Activated CD4-positive, alpha-beta T cell treated with anti-CD3 and anti-CD28 coated beads, Interleukin-2, amount 50 U/mL, for 4 hours (primary cell): ENCODE results near the gene EMP1.

Experiments
- DNase-seq, 2 experiments: peaks; one replicate each; pipeline ENCODE4 v3.0.0-alpha.2; 2020

The EMP1 gene

DNA sequence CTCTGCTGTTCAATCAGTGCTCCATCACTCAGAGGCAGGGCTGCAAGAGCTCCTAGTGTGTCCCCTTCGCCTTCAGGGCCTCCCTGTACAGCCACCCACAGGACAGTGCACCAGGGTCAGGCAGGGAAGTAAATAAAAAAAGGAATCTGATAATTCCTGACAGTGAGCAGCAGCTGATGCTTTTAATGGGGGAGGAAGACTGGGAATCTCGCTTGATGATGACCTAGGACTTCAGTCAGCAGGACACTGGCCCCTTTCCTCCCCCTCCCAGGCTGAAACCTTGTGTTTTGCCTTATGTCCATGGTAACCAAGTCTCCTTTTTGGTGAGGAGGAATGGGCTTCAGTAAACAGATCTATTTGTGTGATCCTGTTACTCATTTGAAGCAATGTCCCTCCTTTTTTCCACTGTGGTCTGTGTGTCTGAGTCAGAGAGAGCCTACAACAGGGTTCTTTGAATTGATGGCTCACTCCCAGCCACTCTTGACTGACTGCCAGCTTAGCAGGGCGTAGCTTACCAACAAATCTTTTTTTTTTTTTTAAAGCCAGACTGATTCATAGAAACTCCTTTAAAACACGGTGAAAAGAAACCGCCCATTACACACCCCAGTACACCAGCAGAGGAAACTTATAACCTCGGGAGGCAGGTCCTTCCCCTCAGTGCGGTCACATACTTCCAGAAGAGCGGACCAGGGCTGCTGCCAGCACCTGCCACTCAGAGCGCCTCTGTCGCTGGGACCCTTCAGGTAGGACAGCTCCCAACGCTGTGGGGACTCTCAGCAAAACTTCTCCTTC is at the start of gene EMP1:
Gene EMP1 (plus strand): TSS at position 597 of the 792 bp plus-strand sequence. CDS start 14,785 bp downstream, outside the sequence.
- DNase-seq = peak; percentile 75 to 81

DNA sequence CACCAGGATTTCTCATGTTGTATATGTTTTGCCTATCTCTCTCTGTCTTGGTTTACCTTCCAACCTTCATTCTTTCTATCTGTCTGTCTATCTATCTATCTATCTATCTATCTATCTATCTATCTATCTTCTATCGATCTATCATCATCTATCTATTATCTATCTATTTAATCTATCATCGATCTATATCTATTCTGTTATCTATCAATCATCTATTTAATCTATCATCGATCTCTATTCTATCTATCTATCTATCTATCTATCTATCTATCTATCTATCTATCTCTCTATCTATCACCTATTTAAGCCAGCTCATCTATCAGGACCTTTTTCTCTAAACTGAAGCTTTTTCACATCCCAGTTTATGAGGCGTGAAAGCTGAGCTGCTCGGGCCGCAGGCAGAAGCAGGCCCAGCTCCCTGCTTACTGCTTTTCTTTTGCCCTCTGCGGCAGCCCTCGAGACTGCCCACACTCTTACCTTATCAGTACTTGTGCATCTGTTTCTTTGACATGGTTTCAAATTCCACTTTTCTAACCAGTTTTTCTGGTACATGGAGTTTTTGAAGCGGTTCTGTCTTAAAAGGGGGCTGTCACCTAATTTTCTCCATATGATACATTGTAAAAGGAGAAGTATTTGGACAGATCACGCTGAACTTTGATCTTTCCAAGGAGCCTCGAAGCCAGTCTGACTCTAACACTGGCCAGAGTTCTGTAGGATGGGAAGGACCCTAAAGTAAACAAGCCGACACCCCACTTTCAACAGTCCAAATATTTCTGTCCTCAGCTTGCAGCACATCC is 48.6 kb upstream of the EMP1 start:
- DNase-seq = no peak

DNA sequence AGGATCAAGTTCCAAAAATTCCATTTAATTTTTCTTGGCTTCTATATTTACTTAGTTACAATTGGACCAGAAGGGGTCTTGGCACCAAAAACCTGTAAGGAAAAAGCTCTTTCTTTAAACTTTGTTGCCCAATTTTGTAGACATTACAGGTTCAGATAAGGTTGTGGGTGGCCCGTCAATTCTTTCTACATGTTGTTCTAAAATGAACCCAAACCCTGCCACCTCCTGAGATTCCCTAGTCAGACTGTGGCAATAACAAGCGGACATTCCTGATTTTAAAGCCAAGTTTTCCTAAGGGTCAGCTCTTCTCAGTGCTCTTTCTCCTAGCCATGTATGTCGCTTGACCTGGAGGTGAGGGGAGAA is 48.1 kb upstream of the EMP1 start:
- no peak for DNase-seq

- DNase-seq = no peak
Observed at GRCh38 chr12:13149411-13149810, 47.1 kb upstream of the EMP1 start.

- no peak for DNase-seq
Observed at GRCh38 chr12:13152281-13152680, 44.2 kb upstream of the EMP1 start.

DNA sequence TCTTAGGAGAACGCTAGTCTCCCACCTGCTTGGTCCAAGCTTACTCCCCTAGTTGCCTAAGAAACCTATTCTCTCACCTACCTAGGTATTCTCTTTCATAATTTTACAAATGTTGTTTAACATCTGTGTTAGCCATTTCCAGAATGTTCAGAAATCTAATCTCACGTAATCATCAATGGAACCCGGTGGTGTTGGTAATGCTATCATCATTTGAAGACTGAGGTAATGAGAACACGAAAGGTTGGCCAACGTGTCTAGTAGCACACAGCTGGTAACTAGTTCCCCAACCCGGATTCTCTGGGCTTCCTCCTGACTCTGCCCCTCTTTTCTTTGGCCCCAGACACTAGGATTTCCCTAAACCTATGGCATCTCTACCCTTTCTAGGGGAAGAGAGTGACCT is 43.8 kb upstream of the EMP1 start:
- no peak for DNase-seq

DNA sequence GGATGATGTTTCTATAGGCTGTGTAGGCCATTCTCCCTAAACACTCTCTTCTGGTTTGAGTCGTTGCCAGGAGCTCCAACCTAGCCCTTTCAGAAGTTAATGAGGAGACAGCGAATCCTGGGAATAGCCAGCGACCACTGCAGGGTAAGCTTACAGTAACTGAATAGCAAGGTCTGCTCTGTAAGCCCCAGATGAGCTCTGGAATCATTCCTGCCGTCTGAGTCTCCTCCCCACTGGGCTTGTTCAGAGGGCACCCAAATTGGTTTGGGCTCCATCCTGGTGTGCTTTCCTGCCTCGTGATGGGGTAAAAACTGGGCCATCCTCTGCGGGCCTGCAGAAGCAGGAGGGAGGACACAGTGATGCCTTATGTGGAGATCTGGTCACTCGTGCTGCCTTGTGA is 43.3 kb upstream of the EMP1 start:
- no peak for DNase-seq

GRCh38 chr12:13154027-13154538 is 42.4 kb upstream of the EMP1 start:
- no peak for DNase-seq

- no peak for DNase-seq
Observed at GRCh38 chr12:13154831-13155230, 41.7 kb upstream of the EMP1 start.

DNA sequence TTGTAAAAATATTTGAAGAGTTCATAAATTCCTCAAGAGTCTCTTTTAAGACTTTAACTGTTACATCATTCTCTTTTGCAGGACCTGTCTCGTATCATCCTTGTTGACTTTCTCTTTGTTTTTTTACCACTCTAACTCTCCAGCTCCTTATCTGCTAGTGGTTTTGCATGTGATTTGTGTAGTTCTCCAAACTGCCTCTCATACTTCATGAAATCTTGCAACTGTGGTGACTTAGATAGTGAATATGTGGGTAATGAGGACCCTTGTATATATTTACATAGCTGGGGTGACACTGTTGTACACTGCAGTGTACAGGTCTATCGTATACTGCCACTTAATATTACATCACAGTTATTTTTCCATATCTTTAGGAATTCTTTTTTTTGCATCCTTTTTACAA is 40.2 kb upstream of the EMP1 start:
- DNase-seq = no peak

DNA sequence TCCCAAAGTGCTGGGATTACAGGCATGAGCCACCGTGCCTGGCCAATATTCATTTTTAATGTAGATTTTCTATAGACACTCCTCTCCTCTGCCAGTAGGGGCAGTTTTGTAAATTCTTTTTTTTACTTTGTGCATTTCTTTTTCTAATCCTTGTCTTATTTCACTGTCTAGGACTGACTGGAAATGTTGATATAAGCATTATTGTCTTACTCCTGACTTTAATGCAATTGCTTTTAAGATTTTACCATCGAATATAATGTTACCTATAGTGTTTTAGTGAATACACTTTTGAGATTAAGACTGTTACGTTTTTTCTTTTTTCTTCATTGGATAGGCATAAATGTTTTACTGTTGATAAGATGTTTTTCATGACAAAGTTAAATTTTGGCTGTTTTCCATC is 35.4 kb upstream of the EMP1 start:
- no peak for DNase-seq

DNA sequence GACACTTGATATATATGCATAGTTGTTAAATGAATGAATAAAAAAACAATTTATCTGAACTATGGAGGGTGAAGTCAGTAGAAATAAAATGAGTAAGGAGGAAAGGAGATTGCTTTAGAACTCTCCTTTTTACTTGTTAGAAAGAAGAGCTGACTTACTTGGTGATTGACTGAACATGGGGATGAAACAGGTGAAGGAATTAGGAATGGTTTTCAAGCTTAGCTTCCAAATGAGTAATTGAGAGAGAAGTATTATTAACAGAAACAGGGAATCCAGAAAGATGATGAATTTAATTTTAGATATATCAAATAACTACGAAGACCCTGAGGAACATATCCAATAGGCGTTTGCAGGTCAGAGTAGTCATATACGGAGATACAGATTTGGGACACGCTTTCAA is 33.6 kb upstream of the EMP1 start:
- no peak for DNase-seq

GRCh38 chr12:13163868-13164635 is 32.5 kb upstream of the EMP1 start:
- DNase-seq = no peak

- DNase-seq = no peak
Observed at GRCh38 chr12:13164921-13165616, 31.5 kb upstream of the EMP1 start.

DNA sequence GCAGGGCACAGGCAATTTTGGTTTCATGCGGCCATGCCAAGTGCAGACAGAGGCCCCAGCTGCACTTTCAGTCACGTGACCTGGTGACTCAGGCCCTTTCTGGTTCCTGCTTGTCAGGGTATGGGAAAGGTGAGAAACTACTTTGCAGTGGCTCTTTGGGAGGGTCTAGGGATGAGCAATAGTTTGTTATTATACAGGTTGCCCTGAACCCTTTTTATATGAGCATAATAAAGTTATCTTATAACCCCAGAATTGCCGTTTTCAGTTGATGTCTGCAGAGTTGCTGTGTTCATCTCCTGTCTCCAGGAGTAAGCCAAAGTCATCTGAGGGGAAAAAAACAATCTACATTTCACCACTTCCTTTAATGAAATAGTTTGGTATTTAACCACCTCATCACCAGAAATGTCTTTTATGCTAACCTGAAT is 30.9 kb upstream of the EMP1 start:
- DNase-seq = peak; percentile 67 to 70

- no peak for DNase-seq
Observed at GRCh38 chr12:13167226-13167625, 29.3 kb upstream of the EMP1 start.

- no peak for DNase-seq
Observed at GRCh38 chr12:13167906-13168305, 28.6 kb upstream of the EMP1 start.

DNA sequence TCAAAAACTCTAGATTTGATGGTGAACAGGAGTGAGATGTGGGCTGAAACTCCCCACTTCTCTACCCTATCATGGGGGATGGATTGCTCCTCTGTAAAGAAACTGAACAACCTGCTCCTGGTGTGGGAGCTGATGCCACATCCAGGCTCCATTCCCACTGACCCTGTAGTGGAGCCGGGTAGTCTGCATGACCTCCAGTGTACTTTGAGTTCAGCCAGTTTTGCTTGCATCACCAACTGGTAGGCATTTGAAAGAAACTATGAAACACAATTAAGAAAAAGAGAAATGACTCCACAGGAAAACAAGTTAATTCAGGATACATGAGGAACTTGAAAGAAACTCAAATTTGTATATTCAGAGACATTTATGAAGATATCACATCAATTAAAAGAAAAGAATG is 27.3 kb upstream of the EMP1 start:
- no peak for DNase-seq

- DNase-seq = no peak
Observed at GRCh38 chr12:13170892-13171490, 25.5 kb upstream of the EMP1 start.

GRCh38 chr12:13171921-13172859 is 24.3 kb upstream of the EMP1 start:
- no peak for DNase-seq
